ENCODE data around the gene ATP1B1. TPM values are rescaled to one million over a fixed set of nuclear protein-coding genes. Genes with fewer than 3 reads are reported as not detected.

The ATP1B1 gene
- total RNA-seq, 1 experiment from 2014 or later = 44.4 TPM

- no peak overlapping the region for H4K8ac ChIP-seq (replicated peaks; ENCODE audit: insufficient read length, low read depth, low read length)
- H3K4me2 ChIP-seq (ENCODE audit: insufficient read depth, insufficient read length, low read length) = no peak overlapping the region
- no peaks in the 10 kb centered on the region for H3K27me3 ChIP-seq (ENCODE audit: insufficient read depth, low read length)
- H4K91ac ChIP-seq (ENCODE audit: insufficient read length, low read depth, low read length) = no peak overlapping the region
- H2AK5ac ChIP-seq (ENCODE audit: insufficient read length, low read length) = no peak overlapping the region
- no peak overlapping the region for H2AFZ ChIP-seq (ENCODE audit: low read length)
- H3K23ac ChIP-seq (ENCODE audit: insufficient read length, low read depth, low read length) = no peak overlapping the region
- no peaks in the 10 kb centered on the region for H3K9me3 ChIP-seq (ENCODE audit: control insufficient read depth, low read depth, low read length)
- Mint-ChIP-seq H3K4me1 (peaks cover 10 to 13% of the 10 kb centered on the region in 2 experiments), H3K27ac (no peak overlapping the region), H3K36me3 (ENCODE audit: insufficient read depth in 1 of 3, low read depth in 3 of 3) (peaks cover 0 to 9% (median 0%) of the 10 kb centered on the region in 3 experiments; a peak in 1 of 7 replicates), H3K9me3 (peaks cover 6 to 12% of the 10 kb centered on the region in 2 experiments; a peak in 3 of 5 replicates), H3K4me3 (no peak overlapping the region), H3K27me3 (ENCODE audit: low read depth) (no peaks in the 10 kb centered on the region)
- TF ChIP-seq CTCF (conservative IDR thresholded peaks at IDR 0.05) = no peak
- H3K23me2 ChIP-seq (ENCODE audit: insufficient read length, low read depth, low read length, poor library complexity, severe bottlenecking) = no peaks in the 10 kb centered on the region
- WGBS (ENCODE audit: extremely low coverage, insufficient read length, low lambda C conversion rate) = no CpG with 5 or more reads among the region's 1 CpG
- no peaks in the 10 kb centered on the region for H3K79me1 ChIP-seq (ENCODE audit: insufficient read depth, low read depth, low read length, poor library complexity, severe bottlenecking)
- no peaks in the 10 kb centered on the region for H3K79me2 ChIP-seq (ENCODE audit: insufficient read depth, low read length)
- H2BK12ac ChIP-seq (ENCODE audit: insufficient read length, low read depth, low read length) = no peak overlapping the region
- H3K27ac ChIP-seq (ENCODE audit: insufficient read length, low read depth, low read length) = no peak overlapping the region
- H3K18ac ChIP-seq (ENCODE audit: insufficient read length, low read depth, low read length) = no peak overlapping the region
- H3K4me1 ChIP-seq (ENCODE audit: insufficient read depth, low read length) = no peaks in the 10 kb centered on the region
- H3K9ac ChIP-seq (ENCODE audit: extremely low read depth, insufficient read length, low read length) = no peak overlapping the region
- H4K5ac ChIP-seq (ENCODE audit: insufficient read length, low read depth, low read length) = no peak overlapping the region
- no peaks in the 10 kb centered on the region for H4K20me1 ChIP-seq (ENCODE audit: control insufficient read depth, insufficient read depth, insufficient read length)
- DNase-seq = no peak
- H2BK5ac ChIP-seq (ENCODE audit: insufficient read length, low read length) = no peak overlapping the region
- H2BK120ac ChIP-seq (ENCODE audit: low read depth, low read length, poor library complexity, severe bottlenecking) = no peak overlapping the region
- no peak overlapping the region for H3K56ac ChIP-seq (ENCODE audit: insufficient read length, low read depth, low read length)
- H3K14ac ChIP-seq (ENCODE audit: insufficient read depth, low read length) = no peak overlapping the region
- no peak overlapping the region for H3K4ac ChIP-seq (ENCODE audit: low read depth, low read length)
- H2BK20ac ChIP-seq (ENCODE audit: low read depth, low read length, poor library complexity, severe bottlenecking) = no peak overlapping the region
- no peak overlapping the region for H2BK15ac ChIP-seq (ENCODE audit: low read depth, low read length)
- no peak overlapping the region for H3T11ph ChIP-seq (ENCODE audit: low read length)
These were observed 47.1 kb upstream of the ATP1B1 start for GRCh38 chr1:169059421-169059820.

Measured in H9 (cell line).